Naive thymus-derived CD4-positive, alpha-beta T cell (primary cell): ENCODE data around the gene LHFPL2. TPM values are rescaled to one million over a fixed set of nuclear protein-coding genes. Genes with fewer than 3 reads are reported as not detected.

Source experiments
- ATAC-seq: fragments of 150-1000 bp; cut with Tn5 transposase; 2 replicates; pipeline ENCODE4 v1.10.0; 2021; ENCODE audit warnings: mild to moderate bottlenecking, moderate library complexity
- CTCF ChIA-PET: fragments of 350-600 bp; sonication (Branson Sonifier 250); formaldehyde crosslinking; loops from one replicate; lab custom pipeline; 2021; ENCODE audit warnings: antibody characterized with exemption; lab: Charles Lee
- POLR2A ChIA-PET: fragments of 350-600 bp; sonication (Branson Sonifier 250); formaldehyde crosslinking; loops from one replicate; lab custom pipeline; 2021; ENCODE audit warnings: antibody characterized with exemption, inconsistent platforms; lab: Charles Lee
- DNase-seq, 9 donors: peaks; one replicate each; pipeline versions ENCODE4 v3.0.0 to v3.0.0-alpha.2; 2020 to 2022; ENCODE audit warnings: mixed read lengths in 1 of 9
- H3K27ac ChIP-seq: one replicate; pipeline ENCODE4 v1.7.0; 2013; ENCODE audit warnings: mild to moderate bottlenecking, low read depth, low read length, moderate library complexity
- H3K27me3 ChIP-seq, 2 donors: one replicate each; pipeline ENCODE4 v1.7.0; 2013; ENCODE audit warnings: low read length in 2 of 2, mild to moderate bottlenecking in 2 of 2, moderate library complexity in 2 of 2; ENCODE audit not compliant: control insufficient read depth in 2 of 2, insufficient read depth in 2 of 2
- H3K36me3 ChIP-seq, 3 experiments: 1 replicate in 2 of 3; 2 replicates in 1 of 3; pipeline ENCODE4 v1.7.0; 2013; ENCODE audit warnings: low read length in 3 of 3, mild to moderate bottlenecking in 3 of 3, moderate library complexity in 1 of 3; ENCODE audit not compliant: insufficient read depth in 3 of 3, control insufficient read depth in 2 of 3
- H3K4me1 ChIP-seq, 2 donors: one replicate each; pipeline ENCODE4 v1.7.0; 2013; ENCODE audit warnings: low read length in 2 of 2, mild to moderate bottlenecking in 2 of 2, moderate library complexity in 1 of 2; ENCODE audit not compliant: control insufficient read depth in 2 of 2, insufficient read depth in 2 of 2
- H3K4me3 ChIP-seq: 2 replicates; pipeline ENCODE4 v1.7.0; 2013; ENCODE audit warnings: mild to moderate bottlenecking, low read length
- H3K9me3 ChIP-seq, 3 experiments: 1 replicate in 2 of 3; 2 replicates in 1 of 3; pipeline ENCODE4 v1.7.0; 2013; ENCODE audit warnings: low read length in 3 of 3; ENCODE audit not compliant: control insufficient read depth in 2 of 3
- H3K27ac Mint-ChIP-seq, 9 donors: one replicate each; pipeline ENCODE4 v1.8.0; 2020 to 2022; ENCODE audit warnings: mixed read lengths in 9 of 9, mild to moderate bottlenecking in 8 of 9, moderate library complexity in 5 of 9, inconsistent platforms in 2 of 9
- H3K27me3 Mint-ChIP-seq, 5 donors: one replicate each; pipeline ENCODE4 v1.8.0; 2021 to 2022; ENCODE audit warnings: mixed read lengths in 5 of 5, mild to moderate bottlenecking in 1 of 5
- H3K36me3 Mint-ChIP-seq, 5 donors: one replicate each; pipeline ENCODE4 v1.8.0; 2020 to 2022; ENCODE audit warnings: mixed read lengths in 5 of 5, mild to moderate bottlenecking in 3 of 5, inconsistent platforms in 1 of 5
- H3K4me1 Mint-ChIP-seq, 7 donors: one replicate each; pipeline ENCODE4 v1.8.0; 2020 to 2022; ENCODE audit warnings: mixed read lengths in 7 of 7, mild to moderate bottlenecking in 3 of 7, inconsistent platforms in 1 of 7
- H3K4me3 Mint-ChIP-seq, 10 donors: one replicate each; pipeline ENCODE4 v1.8.0; 2020 to 2022; ENCODE audit warnings: mild to moderate bottlenecking in 10 of 10, mixed read lengths in 10 of 10, moderate library complexity in 6 of 10, inconsistent platforms in 2 of 10
- H3K9me3 Mint-ChIP-seq, 11 donors: one replicate each; pipeline ENCODE4 v1.8.0; 2020 to 2022; ENCODE audit warnings: mixed read lengths in 11 of 11, mild to moderate bottlenecking in 4 of 11, inconsistent platforms in 1 of 11, moderate library complexity in 1 of 11
- intact Hi-C, 2 donors: fragments of 100-400 bp; cut with micrococcal nuclease; formaldehyde crosslinking; loops; one replicate each; pipeline ENCODE4 v1.15.1; 2023
- polyA plus RNA-seq, 2 donors: library from polyadenylated mRNA; unstranded; fragments of 300-500 nt; fragmentation: Illumina TruSeq; gene quantifications; one replicate each; pipeline ENCODE4 v1.2.3, GENCODE V29; 2021
- total RNA-seq, 6 experiments: library from RNA in 5 of 6; stranded (reverse) in 5 of 6; gene quantifications; 1 replicate in 5 of 6; 2 replicates in 1 of 6; pipeline ENCODE4 v1.2.3 and lab custom pipeline; 2021 to 2026

The LHFPL2 gene
- total and polyA plus RNA-seq, 7 experiments from 2014 or later, result 0.37 to 2.9 (median 1.3) TPM; not detected in 1

DNA sequence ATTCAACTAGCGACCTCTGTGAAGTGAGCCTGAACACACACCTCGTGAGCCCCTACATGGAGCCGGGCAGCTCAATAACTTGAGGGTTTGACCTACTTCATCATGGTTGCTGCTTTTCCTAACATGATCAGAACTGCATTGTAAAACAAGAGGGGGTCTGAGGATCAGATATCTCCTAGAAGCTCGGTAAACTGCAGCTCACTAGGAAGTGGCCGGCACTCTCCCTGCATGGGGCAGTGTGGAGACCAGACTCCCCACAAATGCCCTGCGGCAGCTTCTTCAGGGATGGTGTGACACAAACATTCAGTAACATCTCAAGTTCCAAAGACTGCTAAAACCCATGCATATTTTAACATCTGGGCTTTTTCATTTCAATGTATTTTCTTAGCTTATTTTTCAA, 18.5 kb downstream of the LHFPL2 start:
- H3K4me3 Mint-ChIP-seq, result no peak overlapping the region
- no peaks in the 10 kb centered on the region for H3K9me3 Mint-ChIP-seq
- H3K4me1 Mint-ChIP-seq, result peaks cover 0 to 2% (median 0%) of the 10 kb centered on the region in 7 donors
- ChIA-PET CTCF (no interaction called here), POLR2A (no interaction called here)
- H3K27me3 Mint-ChIP-seq, result peaks cover 2 to 24% (median 13%) of the 10 kb centered on the region in 5 donors
- DNase-seq (no peak), ATAC-seq (no peak)
- no peaks in the 10 kb centered on the region for H3K4me1 ChIP-seq
- no peak overlapping the region for H3K4me3 ChIP-seq
- no peaks in the 10 kb centered on the region for H3K27me3 ChIP-seq
- no peak overlapping the region for H3K27ac ChIP-seq
- H3K27ac Mint-ChIP-seq, result no peak overlapping the region
- H3K9me3 ChIP-seq, result no peaks in the 10 kb centered on the region
- intact Hi-C loops, result no loop called here
- no peaks in the 10 kb centered on the region for H3K36me3 Mint-ChIP-seq
- no peaks in the 10 kb centered on the region for H3K36me3 ChIP-seq

DNA sequence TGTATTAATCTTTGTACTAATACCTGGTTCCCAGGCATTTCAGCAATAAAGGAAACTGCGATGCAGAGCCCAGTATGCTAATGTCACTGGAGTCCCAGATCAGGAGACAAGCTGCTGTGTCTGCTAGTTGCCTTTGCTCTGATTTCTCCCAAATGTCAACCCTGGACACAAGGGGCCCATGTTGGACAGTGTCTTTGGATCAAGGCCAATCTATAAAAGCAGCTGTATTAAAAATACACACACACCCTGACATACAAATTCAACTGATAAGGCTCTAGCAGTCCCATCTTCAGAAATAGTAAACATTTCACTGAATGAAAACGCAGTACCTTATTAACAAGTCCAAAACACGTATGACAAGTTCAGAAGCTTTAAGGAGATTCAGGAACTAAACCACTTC, 18.9 kb downstream of the LHFPL2 start:
- no peaks in the 10 kb centered on the region for H3K9me3 Mint-ChIP-seq

GRCh38 chr5:78628270-78628992, 20.1 kb downstream of the LHFPL2 start:
- Histone ChIP-seq H3K27me3 (no peaks in the 10 kb centered on the region), H3K4me3 (no peak overlapping the region), H3K36me3 (no peaks in the 10 kb centered on the region), H3K4me1 (no peaks in the 10 kb centered on the region), H3K9me3 (no peaks in the 10 kb centered on the region), H3K27ac (no peak overlapping the region)
- no peak overlapping the region for H3K4me3 Mint-ChIP-seq
- intact Hi-C loops, result no loop called here
- ATAC-seq (no peak), DNase-seq (no peak)
- CTCF ChIA-PET, result no interaction called here
- POLR2A ChIA-PET, result no interaction called here
- no peaks in the 10 kb centered on the region for H3K9me3 Mint-ChIP-seq
- peaks cover 2 to 17% (median 7%) of the 10 kb centered on the region in 5 donors for H3K27me3 Mint-ChIP-seq
- no peaks in the 10 kb centered on the region for H3K36me3 Mint-ChIP-seq
- peaks cover 0 to 2% (median 0%) of the 10 kb centered on the region in 7 donors for H3K4me1 Mint-ChIP-seq
- H3K27ac Mint-ChIP-seq, result no peak overlapping the region

More for the DNA sequence above, 18.9 kb downstream of the LHFPL2 start:
- H3K9me3 ChIP-seq, result no peaks in the 10 kb centered on the region
- Mint-ChIP-seq H3K4me3 (no peak overlapping the region), H3K27me3 (peaks cover 2 to 22% (median 11%) of the 10 kb centered on the region in 5 donors), H3K27ac (no peak overlapping the region), H3K4me1 (peaks cover 0 to 2% (median 0%) of the 10 kb centered on the region in 7 donors), H3K36me3 (no peaks in the 10 kb centered on the region)
- H3K27me3 ChIP-seq, result no peaks in the 10 kb centered on the region
- H3K36me3 ChIP-seq, result no peaks in the 10 kb centered on the region
- ATAC-seq, result no peak
- H3K4me1 ChIP-seq, result no peaks in the 10 kb centered on the region
- H3K4me3 ChIP-seq, result no peak overlapping the region
- intact Hi-C loops, result no loop called here
- ChIA-PET POLR2A (no interaction called here), CTCF (no interaction called here)
- no peak for DNase-seq
- no peak overlapping the region for H3K27ac ChIP-seq

DNA sequence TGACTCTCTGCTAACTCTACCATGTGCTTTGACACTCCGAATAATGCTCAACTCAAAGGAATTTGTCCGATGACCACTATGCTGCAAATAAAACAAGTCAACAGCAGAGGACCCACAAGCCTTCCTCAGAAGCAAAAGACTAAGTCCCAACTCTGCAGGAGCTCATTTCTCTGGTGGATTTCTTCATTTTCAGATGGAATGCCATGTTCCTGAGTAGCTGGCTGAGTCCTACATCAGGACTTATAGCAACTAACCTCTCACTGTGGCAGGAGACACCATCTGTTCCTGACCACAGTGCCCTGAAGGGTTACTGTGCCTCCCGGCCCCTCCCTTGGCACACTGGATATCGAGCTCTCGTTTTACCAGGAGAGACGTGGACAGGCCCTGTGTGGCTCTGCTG, 20.8 kb downstream of the LHFPL2 start:
- POLR2A ChIA-PET, result no interaction called here
- Mint-ChIP-seq H3K4me3 (no peak overlapping the region), H3K27ac (no peak overlapping the region), H3K4me1 (peaks cover 0 to 2% (median 0%) of the 10 kb centered on the region in 7 donors), H3K9me3 (no peaks in the 10 kb centered on the region), H3K36me3 (no peaks in the 10 kb centered on the region), H3K27me3 (peaks cover 2 to 17% (median 7%) of the 10 kb centered on the region in 5 donors)
- Histone ChIP-seq H3K4me3 (no peak overlapping the region), H3K4me1 (no peaks in the 10 kb centered on the region), H3K27ac (no peak overlapping the region), H3K9me3 (no peaks in the 10 kb centered on the region), H3K36me3 (no peaks in the 10 kb centered on the region), H3K27me3 (no peaks in the 10 kb centered on the region)
- no peak for ATAC-seq
- DNase-seq, result no peak
- intact Hi-C loops, result no loop called here
- CTCF ChIA-PET, result no interaction called here

GRCh38 chr5:78627175-78627574, 21.4 kb downstream of the LHFPL2 start:
- CTCF ChIA-PET, result no interaction called here
- no peaks in the 10 kb centered on the region for H3K9me3 ChIP-seq
- H3K9me3 Mint-ChIP-seq, result no peaks in the 10 kb centered on the region
- H3K4me1 ChIP-seq, result no peaks in the 10 kb centered on the region
- no peaks in the 10 kb centered on the region for H3K36me3 Mint-ChIP-seq
- H3K36me3 ChIP-seq, result no peaks in the 10 kb centered on the region
- H3K4me3 Mint-ChIP-seq, result no peak overlapping the region
- intact Hi-C loops, result no loop called here
- H3K27ac Mint-ChIP-seq, result no peak overlapping the region
- DNase-seq (no peak), ATAC-seq (no peak)
- POLR2A ChIA-PET, result no interaction called here
- peaks cover 0 to 2% (median 0%) of the 10 kb centered on the region in 7 donors for H3K4me1 Mint-ChIP-seq
- H3K4me3 ChIP-seq, result no peak overlapping the region
- peaks cover 2 to 17% (median 7%) of the 10 kb centered on the region in 5 donors for H3K27me3 Mint-ChIP-seq
- no peak overlapping the region for H3K27ac ChIP-seq
- no peaks in the 10 kb centered on the region for H3K27me3 ChIP-seq

- Histone ChIP-seq H3K9me3 (no peaks in the 10 kb centered on the region), H3K27ac (no peak overlapping the region), H3K4me3 (no peak overlapping the region), H3K27me3 (no peaks in the 10 kb centered on the region), H3K36me3 (no peaks in the 10 kb centered on the region), H3K4me1 (no peaks in the 10 kb centered on the region)
- CTCF ChIA-PET, result no interaction called here
- Mint-ChIP-seq H3K4me3 (no peak overlapping the region), H3K36me3 (peaks cover 0 to 2% (median 0%) of the 10 kb centered on the region in 5 donors), H3K9me3 (peaks cover 0 to 2% (median 0%) of the 10 kb centered on the region in 11 donors), H3K27me3 (peaks cover 2 to 17% (median 4%) of the 10 kb centered on the region in 5 donors), H3K4me1 (peaks cover 0 to 2% (median 0%) of the 10 kb centered on the region in 7 donors), H3K27ac (no peak overlapping the region)
- ATAC-seq (no peak), DNase-seq (no peak)
- intact Hi-C loops, result no loop called here
- POLR2A ChIA-PET, result no interaction called here
These were observed 22.5 kb downstream of the LHFPL2 start for GRCh38 chr5:78626009-78626571.

DNA sequence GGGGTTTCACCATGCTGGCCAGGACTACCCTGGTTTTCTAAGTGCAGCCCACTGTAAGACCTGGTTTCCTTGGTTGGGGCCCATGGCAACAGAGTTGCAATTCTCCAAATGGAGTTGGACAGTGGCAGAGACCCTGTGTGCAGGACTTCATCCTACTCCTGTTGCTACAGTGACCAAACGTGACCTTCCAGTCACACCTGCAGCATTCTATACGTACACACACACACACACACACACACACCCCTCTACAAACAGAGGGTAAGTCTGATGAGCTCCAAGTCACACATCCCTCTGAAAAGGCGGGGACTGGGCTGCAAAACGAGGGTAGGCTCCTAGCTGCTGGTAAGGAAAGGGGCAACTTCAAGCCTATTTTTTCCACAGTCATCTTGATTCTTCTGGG, 23.6 kb downstream of the LHFPL2 start:
- ChIA-PET CTCF (no interaction called here), POLR2A (no interaction called here)
- H3K4me3 ChIP-seq, result no peak overlapping the region
- no peaks in the 10 kb centered on the region for H3K27me3 ChIP-seq
- peaks cover 0 to 11% (median 0%) of the 10 kb centered on the region in 11 donors for H3K9me3 Mint-ChIP-seq
- peaks cover 0 to 4% (median 0%) of the 10 kb centered on the region in 5 donors for H3K36me3 Mint-ChIP-seq
- H3K27me3 Mint-ChIP-seq, result peaks cover 2 to 17% (median 4%) of the 10 kb centered on the region in 5 donors
- no peak for ATAC-seq
- no peaks in the 10 kb centered on the region for H3K36me3 ChIP-seq
- H3K4me3 Mint-ChIP-seq, result no peak overlapping the region
- no peak for DNase-seq
- H3K4me1 ChIP-seq, result no peaks in the 10 kb centered on the region
- H3K9me3 ChIP-seq, result no peaks in the 10 kb centered on the region
- intact Hi-C loops, result no loop called here
- H3K4me1 Mint-ChIP-seq, result peaks cover 0 to 2% (median 0%) of the 10 kb centered on the region in 7 donors
- H3K27ac Mint-ChIP-seq, result no peak overlapping the region
- no peak overlapping the region for H3K27ac ChIP-seq
